GM21737 (cell line): ENCODE data around the gene ARPP21.
"Not testable (repeated sequence)": the region's sequence is repeated elsewhere in the genome, so short reads cannot be mapped to it uniquely, and the experiment has no call there.

Experiments
- ATAC-seq: cut with Tn5 transposase; IDR thresholded peaks from one replicate; pipeline ENCODE4 v1.9.1; 2021; ENCODE audit warnings: mild to moderate bottlenecking, moderate library complexity; ENCODE audit not compliant: unreplicated experiment

The ARPP21 gene

GRCh38 chr3:35777065-35777464 lies 137.7 kb downstream of the ARPP21 start:
- ATAC-seq: no peak

GRCh38 chr3:35777563-35778554 lies 138.5 kb downstream of the ARPP21 start:
- no peak for ATAC-seq

DNA sequence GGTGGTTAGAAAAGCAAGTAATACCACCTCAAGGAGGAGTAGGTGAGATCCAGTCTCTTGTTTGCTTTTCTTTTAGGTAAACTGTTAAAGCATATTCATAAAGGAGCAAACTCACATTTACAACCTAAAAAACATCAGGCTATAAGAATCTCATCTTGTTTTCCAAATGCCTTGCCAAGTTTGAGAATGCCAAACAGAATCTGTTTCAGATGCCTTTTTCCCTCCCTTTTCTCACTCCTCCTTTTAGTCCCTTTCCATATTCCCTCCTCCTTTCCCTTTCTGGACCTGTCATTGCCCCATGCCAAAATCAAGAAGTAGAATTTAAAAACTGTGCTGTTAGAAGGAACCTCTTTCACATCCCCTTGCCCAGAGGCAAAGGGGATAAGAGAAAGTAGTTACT lies 140.3 kb downstream of the ARPP21 start:
- ATAC-seq: no peak

- ATAC-seq: no peak
Measured at GRCh38 chr3:35780800-35781199, 141.5 kb downstream of the ARPP21 start.

DNA sequence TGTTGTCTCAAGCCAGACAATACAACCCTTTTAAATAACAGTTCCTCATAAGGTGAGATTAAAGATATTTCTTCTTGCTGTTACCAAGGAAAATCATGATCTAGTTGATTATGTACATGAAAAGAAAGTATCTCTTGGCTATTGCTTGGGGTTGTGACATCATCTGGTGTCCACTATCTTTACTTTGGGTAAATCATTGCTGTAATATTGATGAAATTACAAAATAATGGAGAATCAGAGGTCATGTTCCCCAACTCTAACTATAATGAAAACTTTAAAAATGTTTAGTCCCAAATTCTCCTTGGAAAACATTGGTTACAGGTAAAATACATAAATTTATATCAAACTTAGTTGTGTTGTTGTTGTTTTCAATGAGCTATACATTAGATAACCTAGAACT lies 142.2 kb downstream of the ARPP21 start:
- no peak for ATAC-seq

- no peak for ATAC-seq
Measured at GRCh38 chr3:35782355-35782754, 143.0 kb downstream of the ARPP21 start.

DNA sequence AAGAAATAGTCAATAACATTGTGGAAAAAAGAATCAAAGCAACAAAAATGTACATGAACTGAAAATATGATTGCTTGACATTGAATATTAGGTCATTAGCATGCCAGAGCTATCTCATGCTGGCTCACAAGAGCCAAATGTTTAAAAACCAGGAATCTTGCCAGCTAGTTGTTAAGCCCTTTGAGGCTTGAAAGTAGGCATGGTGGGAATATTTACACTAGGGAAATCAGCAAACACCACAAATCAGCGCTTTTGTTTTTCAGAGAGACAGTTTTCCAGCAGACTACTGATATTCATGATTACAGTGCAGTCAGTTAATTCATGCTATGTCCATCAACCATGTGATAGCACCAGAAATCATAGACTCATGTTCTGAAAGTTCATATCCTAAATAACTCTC lies 144.8 kb downstream of the ARPP21 start:
- ATAC-seq: no peak

GRCh38 chr3:35785234-35785888 lies 146.0 kb downstream of the ARPP21 start:
- ATAC-seq: no peak

DNA sequence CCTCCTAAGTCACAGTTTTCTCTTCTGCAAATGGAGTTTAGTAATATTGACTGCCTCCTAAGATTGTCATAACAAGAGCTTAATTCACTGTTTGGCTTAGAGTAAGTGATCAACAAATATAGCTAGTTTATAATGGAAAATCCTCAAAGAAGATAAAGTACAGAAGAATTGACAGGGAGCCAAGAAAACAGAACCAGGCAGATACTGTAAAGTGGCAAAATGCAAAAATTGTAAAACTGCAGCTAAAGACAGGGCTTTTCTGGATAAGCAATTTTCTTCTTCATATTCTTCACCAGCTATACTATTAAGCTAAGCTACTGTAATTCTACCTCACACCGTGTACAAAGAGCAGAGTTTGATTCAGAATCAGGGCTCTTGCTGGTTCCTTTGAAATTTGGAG lies 148.6 kb downstream of the ARPP21 start:
- no peak for ATAC-seq

DNA sequence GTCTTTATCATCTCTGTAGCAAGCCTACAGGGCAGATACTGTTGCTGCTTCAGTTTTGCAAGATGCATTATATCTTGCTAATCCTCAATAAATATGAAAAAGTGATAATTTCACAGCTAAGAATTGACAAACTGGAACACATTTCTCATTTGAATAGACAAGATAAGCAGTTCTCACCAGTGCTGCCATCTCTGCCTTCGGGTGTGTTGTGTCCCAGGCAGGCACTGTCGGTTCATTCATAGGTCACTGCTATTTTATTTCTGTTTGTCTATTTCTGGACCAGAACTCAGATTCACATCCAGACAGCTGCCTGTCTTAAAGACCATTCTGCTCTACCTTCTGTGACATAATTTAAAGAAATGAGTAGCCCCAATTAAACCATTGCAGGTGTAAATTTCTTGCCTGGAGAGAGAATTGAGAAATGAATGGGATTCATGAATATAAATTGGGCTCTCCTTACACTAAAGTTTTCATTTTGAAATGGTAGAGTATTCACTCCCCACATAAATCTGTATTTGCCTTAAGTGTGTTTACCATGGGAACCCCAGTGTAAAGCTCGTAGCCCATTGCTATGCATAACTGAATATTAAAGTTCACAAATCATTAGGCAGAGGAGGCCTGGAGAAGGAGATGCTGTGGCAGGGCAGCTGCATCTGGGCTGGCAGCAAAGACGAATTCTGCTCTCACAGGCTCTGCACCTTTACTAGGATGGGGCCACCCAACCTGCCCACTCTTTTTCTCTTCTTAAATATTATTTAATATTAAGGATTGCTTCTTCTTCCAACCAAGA lies 149.9 kb downstream of the ARPP21 start:
- no peak for ATAC-seq

DNA sequence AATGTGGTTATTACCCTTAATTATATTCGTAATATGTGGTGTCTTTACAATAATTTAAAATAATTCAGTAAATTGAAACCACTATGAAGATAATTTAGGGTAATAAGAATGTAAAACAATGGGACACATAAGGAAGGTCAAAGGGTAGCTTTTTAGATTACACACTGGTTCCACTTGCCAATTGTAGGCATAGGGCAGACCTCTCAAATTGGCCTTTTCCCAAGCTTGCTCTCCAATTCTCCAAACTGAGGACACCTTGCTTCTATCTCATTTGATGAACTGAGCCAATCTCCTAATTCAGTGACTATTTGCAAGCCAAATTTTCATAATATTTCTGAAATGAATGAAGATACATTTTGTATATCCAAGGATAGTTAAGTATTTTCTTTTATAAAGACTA lies 151.4 kb downstream of the ARPP21 start:
- no peak for ATAC-seq

DNA sequence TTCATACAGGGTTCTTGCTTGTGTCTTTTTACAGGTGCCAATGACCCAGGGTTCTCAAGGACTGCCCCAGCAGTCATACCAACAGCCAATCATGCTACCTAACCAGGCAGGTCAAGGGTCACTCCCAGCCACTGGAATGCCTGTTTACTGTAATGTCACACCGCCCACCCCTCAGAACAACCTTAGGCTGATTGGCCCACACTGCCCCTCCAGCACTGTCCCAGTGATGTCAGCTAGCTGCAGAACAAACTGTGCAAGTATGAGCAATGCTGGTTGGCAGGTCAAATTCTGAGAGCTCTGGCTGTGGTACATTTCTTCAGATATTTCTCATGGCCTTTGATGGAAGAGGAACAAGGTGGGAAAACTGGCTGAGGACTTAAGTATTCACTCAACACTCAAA lies 154.3 kb downstream of the ARPP21 start:
- no peak for ATAC-seq

DNA sequence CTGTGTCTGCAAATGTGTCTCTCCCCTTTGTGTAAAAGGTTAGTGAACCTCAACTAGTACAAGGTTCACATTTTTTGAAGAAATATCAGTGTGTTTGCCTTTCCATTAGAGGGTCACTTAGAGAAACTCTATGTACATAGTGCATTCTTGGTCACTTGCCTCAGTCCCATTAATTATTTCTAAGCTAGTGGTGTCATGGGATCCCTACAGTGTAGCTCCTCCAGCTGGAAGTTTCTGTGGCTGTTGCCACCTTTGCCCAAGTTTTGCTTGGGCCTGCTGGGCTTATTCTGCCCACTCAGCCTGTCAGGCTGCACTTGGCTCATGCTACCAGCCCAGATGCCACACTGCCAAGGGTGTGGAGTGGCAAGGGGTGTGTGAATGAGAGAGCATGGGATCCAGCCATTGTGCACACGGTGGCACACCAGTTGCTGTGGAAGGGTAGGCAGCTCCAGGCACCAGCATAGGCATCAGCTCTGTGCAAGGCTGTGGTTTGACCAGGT lies 161.7 kb downstream of the ARPP21 start:
- ATAC-seq: no peak

GRCh38 chr3:35814531-35814930 lies 175.2 kb downstream of the ARPP21 start:
- no peak for ATAC-seq

GRCh38 chr3:35815796-35816195 lies 176.5 kb downstream of the ARPP21 start:
- not testable (repeated sequence) for ATAC-seq

- ATAC-seq: no peak
Measured at GRCh38 chr3:35817216-35817615, 177.9 kb downstream of the ARPP21 start.

GRCh38 chr3:35832140-35832571 lies 192.8 kb downstream of the ARPP21 start:
- ATAC-seq: no peak
